ENCODE data around the gene SLC17A3. TPM values are rescaled to one million over a fixed set of nuclear protein-coding genes. Genes with fewer than 3 reads are reported as not detected.

SLC17A3 gene
- not detected for polyA plus RNA-seq (2013, experiment 1 of 4)
- polyA plus RNA-seq (2013, experiment 2 of 4): not detected
- polyA plus RNA-seq (2013, experiment 3 of 4): not detected
- not detected for polyA plus RNA-seq (2013, experiment 4 of 4)

- H3K27ac ChIP-seq (ENCODE audit: insufficient read depth, low read depth, low read length, poor library complexity, severe bottlenecking): no peak within 1 kb of the TSS
- 94 to 97% methylated on average over 3 of the region's 3 CpGs for WGBS, 2 experiments
Observed at GRCh38 chr6:25874118-25874517, at the start of gene SLC17A3. Gene SLC17A3, minus strand, starts transcription at chr6:25874243. Its CDS starts 5,856 bp downstream, at chr6:25868387.

GRCh38 chr6:25922301-25922700, 48.3 kb upstream of the SLC17A3 start:
- H3K4me1 ChIP-seq (ENCODE audit: control insufficient read depth, insufficient read depth, low read length): no peaks in the 10 kb centered on the region
- no peaks in the 10 kb centered on the region for H3K9me3 ChIP-seq (ENCODE audit: control insufficient read depth, low read length)
- H3K27me3 ChIP-seq (ENCODE audit: control insufficient read depth, insufficient read depth, low read length, poor library complexity, severe bottlenecking): no peaks in the 10 kb centered on the region
- no peaks in the 10 kb centered on the region for H3K36me3 ChIP-seq (ENCODE audit: control insufficient read depth, insufficient read depth, low read length)
- H3K4me3 ChIP-seq (ENCODE audit: insufficient read depth, low read depth, low read length): no peak overlapping the region
- 90 to 95% methylated on average over 2 of the region's 2 CpGs for WGBS, 2 experiments
- no peak overlapping the region for H3K27ac ChIP-seq (ENCODE audit: insufficient read depth, low read depth, low read length, poor library complexity, severe bottlenecking)

More at GRCh38 chr6:25874118-25874517, at the start of gene SLC17A3:
- H3K27me3 ChIP-seq (ENCODE audit: control insufficient read depth, insufficient read depth, low read length, poor library complexity, severe bottlenecking): no peaks in the 10 kb centered on the region
- no peaks in the 10 kb centered on the region for H3K36me3 ChIP-seq (ENCODE audit: control insufficient read depth, insufficient read depth, low read length)
- no peaks in the 10 kb centered on the region for H3K4me1 ChIP-seq (ENCODE audit: control insufficient read depth, insufficient read depth, low read length)
- no peak within 1 kb of the TSS for H3K4me3 ChIP-seq (ENCODE audit: insufficient read depth, low read depth, low read length)
- no peaks in the 10 kb centered on the region for H3K9me3 ChIP-seq (ENCODE audit: control insufficient read depth, low read length)

DNA sequence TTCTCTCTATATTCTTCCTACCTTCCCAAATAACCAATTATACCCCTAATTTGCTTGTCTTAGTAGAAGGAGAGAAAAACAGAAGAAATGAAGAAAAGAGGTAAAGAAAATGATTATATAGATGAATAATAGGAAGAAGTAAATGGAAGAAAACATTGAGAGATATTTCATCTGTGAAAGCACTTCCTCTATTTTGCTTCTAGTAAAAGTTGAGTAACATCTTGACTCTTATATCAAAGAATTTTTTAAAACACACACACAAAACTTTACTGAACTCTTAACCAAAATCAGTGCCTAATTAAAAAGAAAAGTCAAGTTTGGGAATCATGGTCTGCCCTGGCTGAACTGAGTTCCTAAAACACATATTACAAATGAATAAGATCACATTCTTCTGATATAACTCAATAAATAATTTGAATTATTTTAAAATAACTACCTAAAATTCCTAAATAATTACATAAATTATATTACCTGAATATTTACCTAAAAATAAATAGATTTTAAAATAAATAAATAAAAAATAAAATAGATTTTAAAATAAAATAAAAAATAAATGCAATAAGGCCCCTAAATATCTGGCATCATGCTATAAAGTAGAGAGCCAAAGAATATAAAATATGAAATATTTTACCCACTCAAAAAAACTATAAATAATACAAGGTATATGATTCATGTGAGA, 47.6 kb upstream of the SLC17A3 start:
- H3K27ac ChIP-seq (ENCODE audit: insufficient read depth, low read depth, low read length, poor library complexity, severe bottlenecking): no peak overlapping the region
- H3K4me1 ChIP-seq (ENCODE audit: control insufficient read depth, insufficient read depth, low read length): no peaks in the 10 kb centered on the region
- H3K36me3 ChIP-seq (ENCODE audit: control insufficient read depth, insufficient read depth, low read length): no peaks in the 10 kb centered on the region
- no peaks in the 10 kb centered on the region for H3K9me3 ChIP-seq (ENCODE audit: control insufficient read depth, low read length)
- no peaks in the 10 kb centered on the region for H3K27me3 ChIP-seq (ENCODE audit: control insufficient read depth, insufficient read depth, low read length, poor library complexity, severe bottlenecking)
- H3K4me3 ChIP-seq (ENCODE audit: insufficient read depth, low read depth, low read length): no peak overlapping the region

DNA sequence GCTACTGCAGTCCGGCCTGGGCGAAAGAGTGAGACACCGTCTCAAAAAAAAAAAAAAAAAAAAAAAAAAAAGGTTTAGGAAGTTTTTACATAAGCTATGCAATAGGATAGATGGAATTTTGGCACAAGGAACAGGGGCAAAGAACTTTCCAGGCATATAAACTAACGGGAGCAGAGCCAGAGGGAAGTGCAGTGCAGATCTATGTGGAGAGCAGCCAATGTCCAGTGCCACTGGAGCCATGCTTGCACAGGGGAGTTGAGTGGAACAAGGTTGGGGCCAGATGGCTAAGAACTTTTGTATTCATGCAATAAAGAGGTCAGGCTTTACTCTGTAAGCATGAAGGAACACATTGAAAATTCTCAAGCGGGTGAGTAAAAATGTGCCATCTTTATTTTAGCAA, 45.6 kb upstream of the SLC17A3 start:
- Histone ChIP-seq H3K27me3 (ENCODE audit: control insufficient read depth, insufficient read depth, low read length, poor library complexity, severe bottlenecking) (no peaks in the 10 kb centered on the region), H3K4me1 (ENCODE audit: control insufficient read depth, insufficient read depth, low read length) (no peaks in the 10 kb centered on the region), H3K27ac (ENCODE audit: insufficient read depth, low read depth, low read length, poor library complexity, severe bottlenecking) (no peak overlapping the region), H3K9me3 (ENCODE audit: control insufficient read depth, low read length) (no peaks in the 10 kb centered on the region), H3K36me3 (ENCODE audit: control insufficient read depth, insufficient read depth, low read length) (no peaks in the 10 kb centered on the region), H3K4me3 (ENCODE audit: insufficient read depth, low read depth, low read length) (no peak overlapping the region)
- WGBS, 2 experiments: 92 to 98% methylated on average over 5 of the region's 5 CpGs

- no peaks in the 10 kb centered on the region for H3K4me1 ChIP-seq (ENCODE audit: control insufficient read depth, insufficient read depth, low read length)
- no peak overlapping the region for H3K4me3 ChIP-seq (ENCODE audit: insufficient read depth, low read depth, low read length)
- H3K9me3 ChIP-seq (ENCODE audit: control insufficient read depth, low read length): no peaks in the 10 kb centered on the region
- H3K27me3 ChIP-seq (ENCODE audit: control insufficient read depth, insufficient read depth, low read length, poor library complexity, severe bottlenecking): no peaks in the 10 kb centered on the region
- H3K36me3 ChIP-seq (ENCODE audit: control insufficient read depth, insufficient read depth, low read length): no peaks in the 10 kb centered on the region
- H3K27ac ChIP-seq (ENCODE audit: insufficient read depth, low read depth, low read length, poor library complexity, severe bottlenecking): no peak overlapping the region
- 80 to 85% methylated on average over 3 to 5 of the region's 5 CpGs for WGBS, 2 experiments
Observed at GRCh38 chr6:25918083-25918683, 44.1 kb upstream of the SLC17A3 start.

GRCh38 chr6:25916789-25917490, 42.9 kb upstream of the SLC17A3 start:
- Histone ChIP-seq H3K36me3 (ENCODE audit: control insufficient read depth, insufficient read depth, low read length) (no peaks in the 10 kb centered on the region), H3K4me3 (ENCODE audit: insufficient read depth, low read depth, low read length) (no peak overlapping the region), H3K4me1 (ENCODE audit: control insufficient read depth, insufficient read depth, low read length) (no peaks in the 10 kb centered on the region), H3K27me3 (ENCODE audit: control insufficient read depth, insufficient read depth, low read length, poor library complexity, severe bottlenecking) (no peaks in the 10 kb centered on the region), H3K9me3 (ENCODE audit: control insufficient read depth, low read length) (no peaks in the 10 kb centered on the region), H3K27ac (ENCODE audit: insufficient read depth, low read depth, low read length, poor library complexity, severe bottlenecking) (no peak overlapping the region)
- 92 to 96% methylated on average over 7 of the region's 7 CpGs for WGBS, 2 experiments

DNA sequence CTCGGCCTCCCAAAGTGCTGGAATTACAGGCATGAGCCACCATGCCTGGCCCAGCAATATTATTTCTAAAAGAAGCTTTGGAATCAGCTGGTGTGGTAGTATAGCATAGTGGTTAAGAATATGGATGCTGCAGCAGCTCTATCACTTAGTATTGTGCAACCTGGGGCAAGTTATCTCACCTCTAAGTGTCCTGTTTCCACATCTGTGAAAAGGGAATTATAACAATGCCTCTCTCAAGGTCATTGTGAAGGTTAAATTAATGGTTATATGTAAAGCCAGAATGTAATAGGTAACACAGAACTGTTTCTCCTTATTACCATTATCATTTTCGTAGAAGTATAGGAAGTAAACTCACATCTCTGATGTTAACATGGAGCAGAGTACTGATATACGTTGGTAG, 42.3 kb upstream of the SLC17A3 start:
- no peak overlapping the region for H3K27ac ChIP-seq (ENCODE audit: insufficient read depth, low read depth, low read length, poor library complexity, severe bottlenecking)
- WGBS, 2 experiments: 88 to 92% methylated on average over 2 to 3 of the region's 3 CpGs
- no peak overlapping the region for H3K4me3 ChIP-seq (ENCODE audit: insufficient read depth, low read depth, low read length)
- no peaks in the 10 kb centered on the region for H3K36me3 ChIP-seq (ENCODE audit: control insufficient read depth, insufficient read depth, low read length)
- H3K4me1 ChIP-seq (ENCODE audit: control insufficient read depth, insufficient read depth, low read length): no peaks in the 10 kb centered on the region
- no peaks in the 10 kb centered on the region for H3K27me3 ChIP-seq (ENCODE audit: control insufficient read depth, insufficient read depth, low read length, poor library complexity, severe bottlenecking)
- H3K9me3 ChIP-seq (ENCODE audit: control insufficient read depth, low read length): no peaks in the 10 kb centered on the region

- no peak overlapping the region for H3K27ac ChIP-seq (ENCODE audit: insufficient read depth, low read depth, low read length, poor library complexity, severe bottlenecking)
Observed at GRCh38 chr6:25913741-25914140, 39.7 kb upstream of the SLC17A3 start.

DNA sequence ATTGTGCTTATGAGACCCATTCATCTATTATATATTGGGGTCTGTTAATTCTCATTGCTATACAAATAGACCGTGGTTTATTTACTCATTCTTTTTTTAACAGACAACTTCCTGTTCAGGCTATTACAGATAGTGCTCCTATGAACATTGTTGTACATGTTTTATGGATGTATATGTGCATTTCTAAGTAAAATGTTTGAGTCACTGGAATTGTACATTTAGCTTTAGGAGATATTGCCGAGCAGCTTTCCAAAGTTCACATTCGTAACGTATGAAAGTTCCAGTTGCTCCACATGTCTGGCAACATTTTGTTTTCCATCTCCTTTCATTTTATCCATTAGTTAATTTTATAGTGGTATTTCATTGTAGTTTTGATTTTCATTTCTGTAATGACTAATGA, 37.3 kb upstream of the SLC17A3 start:
- Histone ChIP-seq H3K4me1 (ENCODE audit: control insufficient read depth, insufficient read depth, low read length) (no peaks in the 10 kb centered on the region), H3K36me3 (ENCODE audit: control insufficient read depth, insufficient read depth, low read length) (no peaks in the 10 kb centered on the region), H3K27ac (ENCODE audit: insufficient read depth, low read depth, low read length, poor library complexity, severe bottlenecking) (no peak overlapping the region), H3K4me3 (ENCODE audit: insufficient read depth, low read depth, low read length) (no peak overlapping the region), H3K9me3 (ENCODE audit: control insufficient read depth, low read length) (no peaks in the 10 kb centered on the region), H3K27me3 (ENCODE audit: control insufficient read depth, insufficient read depth, low read length, poor library complexity, severe bottlenecking) (no peaks in the 10 kb centered on the region)
- 97 to 100% methylated on average over 3 to 4 of the region's 4 CpGs for WGBS, 2 experiments

More at GRCh38 chr6:25913741-25914140, 39.7 kb upstream of the SLC17A3 start:
- H3K4me1 ChIP-seq (ENCODE audit: control insufficient read depth, insufficient read depth, low read length): no peaks in the 10 kb centered on the region
- H3K36me3 ChIP-seq (ENCODE audit: control insufficient read depth, insufficient read depth, low read length): no peaks in the 10 kb centered on the region
- no peak overlapping the region for H3K4me3 ChIP-seq (ENCODE audit: insufficient read depth, low read depth, low read length)
- H3K27me3 ChIP-seq (ENCODE audit: control insufficient read depth, insufficient read depth, low read length, poor library complexity, severe bottlenecking): no peaks in the 10 kb centered on the region
- WGBS, 2 experiments: 80 to 83% methylated on average over 3 of the region's 3 CpGs
- H3K9me3 ChIP-seq (ENCODE audit: control insufficient read depth, low read length): no peaks in the 10 kb centered on the region

- WGBS, 2 experiments: 67 to 80% methylated on average over 1 of the region's 1 CpG
Observed at GRCh38 chr6:25907475-25908014, 33.5 kb upstream of the SLC17A3 start.

More at GRCh38 chr6:25907475-25908014, 33.5 kb upstream of the SLC17A3 start:
- Histone ChIP-seq H3K27me3 (ENCODE audit: control insufficient read depth, insufficient read depth, low read length, poor library complexity, severe bottlenecking) (no peaks in the 10 kb centered on the region), H3K4me3 (ENCODE audit: insufficient read depth, low read depth, low read length) (no peak overlapping the region), H3K27ac (ENCODE audit: insufficient read depth, low read depth, low read length, poor library complexity, severe bottlenecking) (no peak overlapping the region), H3K9me3 (ENCODE audit: control insufficient read depth, low read length) (no peaks in the 10 kb centered on the region), H3K36me3 (ENCODE audit: control insufficient read depth, insufficient read depth, low read length) (no peaks in the 10 kb centered on the region), H3K4me1 (ENCODE audit: control insufficient read depth, insufficient read depth, low read length) (no peaks in the 10 kb centered on the region)

Measured in ectodermal cell (in vitro differentiated cells).